GM12878 (cell line): ENCODE data around the gene PPP1R36. TPM values are rescaled to one million over a fixed set of nuclear protein-coding genes. Genes with fewer than 3 reads are reported as not detected.

Experiments used
- ATAC-seq: fragments of 200-7000 bp; cut with Tn5 transposase; 3 replicates; pipeline ENCODE4 v1.9.1; 2020; ENCODE audit warnings: mild to moderate bottlenecking, moderate library complexity
- BruUV-seq: library from RNA; stranded (reverse); fragments of 400-500 nt; replicated peaks from 2 replicates; lab custom pipeline; 2021; lab: Mats Ljungman, UMichigan
- CTCF ChIA-PET: fragments of 300-600 bp; sonication (Branson Sonifier 250); formaldehyde crosslinking; extraction: SDS; loops from one replicate; lab custom pipeline; 2021; ENCODE audit warnings: inconsistent platforms; lab: Yijun Ruan, JAX
- POLR2A ChIA-PET: fragments of 350-600 bp; formaldehyde crosslinking; extraction: SDS; loops from one replicate; lab custom pipeline; 2021; ENCODE audit warnings: inconsistent platforms; lab: Charles Lee
- RAD21 ChIA-PET: fragments of 300-600 bp; sonication (Branson Sonifier 250); formaldehyde crosslinking; loops from one replicate; lab custom pipeline; 2023; ENCODE audit warnings: antibody characterized with exemption; ENCODE audit not compliant: unreplicated experiment; lab: Charles Lee
- SMC1A ChIA-PET: fragments of 300-600 bp; sonication (Branson Sonifier 250); formaldehyde crosslinking; loops from one replicate; lab custom pipeline; 2023; ENCODE audit not compliant: unreplicated experiment, uncharacterized antibody; lab: Charles Lee
- DNase-seq: peaks from one replicate; pipeline ENCODE4 v3.0.0-alpha.2; 2011; ENCODE audit warnings: low read depth, low spot score
- FAIRE-seq: peaks from 3 replicates; lab custom pipeline; 2011; peaks lifted over from hg19 to GRCh38; lab: Jason Lieb, UNC
- H2AFZ ChIP-seq: 2 replicates; pipeline ENCODE4 v1.6.0; 2011; ENCODE audit warnings: low read depth, low read length, control low read depth; ENCODE audit not compliant: control insufficient read depth
- H3K27ac ChIP-seq: 2 replicates; pipeline ENCODE4 v1.5.1; 2011; ENCODE audit warnings: control low read depth; ENCODE audit not compliant: control insufficient read depth, insufficient read depth
- H3K27me3 ChIP-seq, 2 experiments: replicated peaks in 1 of 2; 2 replicates each; pipeline versions ENCODE4 v1.6.0 to v1.6.1; 2011; ENCODE audit warnings: low read length in 1 of 2; ENCODE audit not compliant: control insufficient read depth in 2 of 2, insufficient read depth in 2 of 2
- H3K36me3 ChIP-seq, 2 experiments: 2 replicates each; pipeline ENCODE4 v1.5.1; 2011; ENCODE audit warnings: low read length in 1 of 2; ENCODE audit not compliant: control insufficient read depth in 2 of 2, insufficient read depth in 2 of 2
- H3K4me1 ChIP-seq: 2 replicates; pipeline ENCODE4 v1.6.1; 2011; ENCODE audit warnings: mild to moderate bottlenecking, low read length, moderate library complexity, mixed read lengths; ENCODE audit not compliant: control insufficient read depth, insufficient read depth
- H3K4me2 ChIP-seq: 2 replicates; pipeline ENCODE4 v1.6.0; 2011; ENCODE audit warnings: control low read depth; ENCODE audit not compliant: control insufficient read depth, insufficient read depth
- H3K4me3 ChIP-seq: fragments of 200-600 bp; sonication (generic); 2 replicates; pipeline ENCODE4 v1.5.1; 2016
- H3K79me2 ChIP-seq: 2 replicates; pipeline ENCODE4 v1.6.0; 2011; ENCODE audit warnings: low read length; ENCODE audit not compliant: control insufficient read depth, insufficient read depth
- H3K9ac ChIP-seq: 2 replicates; pipeline ENCODE4 v1.8.0; 2011; ENCODE audit warnings: low read length, control low read depth, mixed read lengths; ENCODE audit not compliant: control insufficient read depth, insufficient read depth
- H3K9me3 ChIP-seq: replicated peaks from 3 replicates; pipeline ENCODE4 v1.5.1; 2011; ENCODE audit warnings: mild to moderate bottlenecking, low read length; ENCODE audit not compliant: control insufficient read depth, insufficient read depth
- H4K20me1 ChIP-seq: 2 replicates; pipeline ENCODE4 v1.6.0; 2011; ENCODE audit not compliant: control insufficient read depth, insufficient read depth
- CBFB ChIP-seq: IDR thresholded peaks from 2 replicates; pipeline ENCODE4 v1.6.1; 2016; ENCODE audit warnings: antibody characterized with exemption, low read depth
- CHD2 ChIP-seq: IDR thresholded peaks from 2 replicates; pipeline ENCODE4 v1.6.1; 2011; ENCODE audit warnings: low read depth, low read length, improper control_type of control experiment, borderline replicate concordance
- EED ChIP-seq: sonication (generic); IDR thresholded peaks from 2 replicates; pipeline ENCODE4 v1.6.1; 2016; ENCODE audit warnings: antibody characterized with exemption, low read depth
- ESRRA ChIP-seq: IDR thresholded peaks from 2 replicates; pipeline ENCODE4 v1.6.1; 2012; ENCODE audit warnings: mild to moderate bottlenecking, low read length, improper control_type of control experiment
- GABPA ChIP-seq: IDR thresholded peaks from 2 replicates; pipeline ENCODE4 v1.6.1; 2014; ENCODE audit warnings: antibody characterized with exemption, low read depth, mild to moderate bottlenecking, inconsistent platforms
- IKZF1 ChIP-seq: fragments of 450-650 bp; conservative IDR thresholded peaks from 2 replicates; pipeline ENCODE4 v1.6.1; 2017; ENCODE audit warnings: antibody characterized with exemption, mild to moderate bottlenecking
- NFYA ChIP-seq: IDR thresholded peaks from 2 replicates; pipeline ENCODE4 v1.6.1; 2011; ENCODE audit warnings: low read depth, mild to moderate bottlenecking, low read length, improper control_type of control experiment, borderline replicate concordance
- POLR2AphosphoS2 ChIP-seq: IDR thresholded peaks from 2 replicates; pipeline ENCODE4 v1.6.1; 2011; ENCODE audit warnings: low read depth, mild to moderate bottlenecking, low read length, improper control_type of control experiment, moderate library complexity
- RCOR1 ChIP-seq: conservative IDR thresholded peaks from 2 replicates; pipeline ENCODE4 v1.6.1; 2012; ENCODE audit warnings: low read depth, low read length, improper control_type of control experiment
- SIN3A ChIP-seq: IDR thresholded peaks from 2 replicates; pipeline ENCODE4 v1.6.1; 2012; ENCODE audit warnings: low read depth, low read length, improper control_type of control experiment
- SP1 ChIP-seq: IDR thresholded peaks from one replicate; pipeline ENCODE4 v1.6.1; 2011; ENCODE audit warnings: low read depth, low read length
- TBL1XR1 ChIP-seq: IDR thresholded peaks from 2 replicates; pipeline ENCODE4 v1.6.1; 2012; ENCODE audit warnings: low read depth, low read length, improper control_type of control experiment
- ZNF24 ChIP-seq: fragments of 450-650 bp; IDR thresholded peaks from 2 replicates; pipeline ENCODE4 v1.6.1; 2017; ENCODE audit warnings: antibody characterized with exemption, mild to moderate bottlenecking
- ZNF274 ChIP-seq: IDR thresholded peaks from one replicate; pipeline ENCODE4 v1.8.0; 2011; ENCODE audit not compliant: insufficient read length, insufficient read depth
- ZZZ3 ChIP-seq: IDR thresholded peaks from 2 replicates; pipeline ENCODE4 v1.6.1; 2011; ENCODE audit warnings: low read depth; ENCODE audit not compliant: control insufficient read depth, insufficient read length
- WGBS: methylation state at CpG from one replicate; pipeline ENCODE4 v1.1.6; 2016; ENCODE audit warnings: low lambda C conversion rate; ENCODE audit not compliant: insufficient replicate concordance, insufficient coverage; ENCODE audit errors: missing lambda C conversion rate; 5-methylcytosine and 5-hydroxymethylcytosine counted together
- in situ Hi-C: fragments of 300-500 bp; cut with MboI; formaldehyde crosslinking; loops from 9 replicates; pipeline ENCODE4 v1.14.3; 2018; ENCODE audit warnings: mixed read lengths
- intact Hi-C: fragments of 100-400 bp; cut with micrococcal nuclease; formaldehyde crosslinking; loops from one replicate; pipeline ENCODE4 v1.14.2; 2022; ENCODE audit not compliant: unreplicated experiment
- polyA plus RNA-seq, 11 experiments: library from polyadenylated mRNA; depleted of rRNA in 4 of 11; unstranded in 6 of 11; stranded (reverse) in 5 of 11; fragments of >200 nt; fragmentation: Nextera tagmentation in 4 of 11; fragmentation: Illumina TruSeq in 1 of 11; extraction: Ambion mirVana in 4 of 11; extraction: Trizol in 1 of 11; gene quantifications; 1 replicate in 1 of 11; 2 replicates in 10 of 11; pipeline versions ENCODE4 v1.2.1 to v1.2.3, GENCODE V29; 2011 to 2016; ENCODE audit warnings: inconsistent platforms in 2 of 11, missing spikeins in 2 of 11, low read depth in 1 of 11
- total RNA-seq, 4 experiments: library from RNA; depleted of rRNA in 3 of 4; stranded (reverse); fragments of >200 nt in 3 of 4; fragmentation: Illumina TruSeq in 1 of 4; extraction: Trizol in 1 of 4; gene quantifications; 2 replicates each; pipeline versions ENCODE4 v1.2.1 to v1.2.3, GENCODE V29; 2013 to 2021
- TF ChIP-seq, protein P1 (sequence below): fragments of 150-350 bp; IDR thresholded peaks from 2 replicates; pipeline ENCODE4 v1.6.1; 2016; ENCODE audit warnings: low read depth, low read length

PPP1R36 gene
- total and polyA plus RNA-seq, 10 of the 15 experiments (the other 5 are each of a cell fraction or from before 2014, with no cell fraction given) = 0.12 to 0.13 TPM; not detected in 8

DNA sequence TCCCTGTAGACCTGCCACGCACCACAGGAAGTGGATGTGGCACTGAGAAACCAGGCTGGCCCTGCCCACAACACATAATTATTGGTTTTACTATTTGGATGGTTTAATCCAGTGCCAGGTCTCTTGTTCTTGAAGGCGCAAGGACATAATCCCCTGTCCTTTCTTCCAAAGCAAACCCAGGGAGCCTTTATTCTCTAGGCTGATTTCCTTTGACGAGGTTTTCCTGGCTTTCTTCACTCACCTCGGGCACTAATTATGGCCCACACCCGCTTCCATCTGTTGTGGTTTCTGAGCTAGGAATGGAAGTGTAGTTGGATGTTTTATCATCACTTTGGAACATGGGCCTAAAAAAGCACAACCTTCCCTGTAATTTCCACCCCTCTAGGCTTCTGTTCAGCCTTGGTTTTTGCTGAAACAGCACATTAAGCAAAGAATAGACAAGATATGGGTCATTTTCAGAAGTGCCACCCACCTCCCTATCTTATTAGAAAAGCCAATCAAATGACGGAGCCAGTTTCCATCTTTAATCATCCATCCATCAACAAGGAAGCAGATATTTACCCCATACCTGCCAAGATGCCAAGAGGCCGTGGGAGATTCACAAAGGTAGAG, 73.9 kb downstream of the PPP1R36 start (continued):
- TF ChIP-seq, protein P1, sequence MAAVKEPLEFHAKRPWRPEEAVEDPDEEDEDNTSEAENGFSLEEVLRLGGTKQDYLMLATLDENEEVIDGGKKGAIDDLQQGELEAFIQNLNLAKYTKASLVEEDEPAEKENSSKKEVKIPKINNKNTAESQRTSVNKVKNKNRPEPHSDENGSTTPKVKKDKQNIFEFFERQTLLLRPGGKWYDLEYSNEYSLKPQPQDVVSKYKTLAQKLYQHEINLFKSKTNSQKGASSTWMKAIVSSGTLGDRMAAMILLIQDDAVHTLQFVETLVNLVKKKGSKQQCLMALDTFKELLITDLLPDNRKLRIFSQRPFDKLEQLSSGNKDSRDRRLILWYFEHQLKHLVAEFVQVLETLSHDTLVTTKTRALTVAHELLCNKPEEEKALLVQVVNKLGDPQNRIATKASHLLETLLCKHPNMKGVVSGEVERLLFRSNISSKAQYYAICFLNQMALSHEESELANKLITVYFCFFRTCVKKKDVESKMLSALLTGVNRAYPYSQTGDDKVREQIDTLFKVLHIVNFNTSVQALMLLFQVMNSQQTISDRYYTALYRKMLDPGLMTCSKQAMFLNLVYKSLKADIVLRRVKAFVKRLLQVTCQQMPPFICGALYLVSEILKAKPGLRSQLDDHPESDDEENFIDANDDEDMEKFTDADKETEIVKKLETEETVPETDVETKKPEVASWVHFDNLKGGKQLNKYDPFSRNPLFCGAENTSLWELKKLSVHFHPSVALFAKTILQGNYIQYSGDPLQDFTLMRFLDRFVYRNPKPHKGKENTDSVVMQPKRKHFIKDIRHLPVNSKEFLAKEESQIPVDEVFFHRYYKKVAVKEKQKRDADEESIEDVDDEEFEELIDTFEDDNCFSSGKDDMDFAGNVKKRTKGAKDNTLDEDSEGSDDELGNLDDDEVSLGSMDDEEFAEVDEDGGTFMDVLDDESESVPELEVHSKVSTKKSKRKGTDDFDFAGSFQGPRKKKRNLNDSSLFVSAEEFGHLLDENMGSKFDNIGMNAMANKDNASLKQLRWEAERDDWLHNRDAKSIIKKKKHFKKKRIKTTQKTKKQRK = no peak
- TF ChIP-seq NFYA = no peak
- TF ChIP-seq POLR2AphosphoS2 = no peak
- TF ChIP-seq, all 136 proteins: peak for 0

DNA sequence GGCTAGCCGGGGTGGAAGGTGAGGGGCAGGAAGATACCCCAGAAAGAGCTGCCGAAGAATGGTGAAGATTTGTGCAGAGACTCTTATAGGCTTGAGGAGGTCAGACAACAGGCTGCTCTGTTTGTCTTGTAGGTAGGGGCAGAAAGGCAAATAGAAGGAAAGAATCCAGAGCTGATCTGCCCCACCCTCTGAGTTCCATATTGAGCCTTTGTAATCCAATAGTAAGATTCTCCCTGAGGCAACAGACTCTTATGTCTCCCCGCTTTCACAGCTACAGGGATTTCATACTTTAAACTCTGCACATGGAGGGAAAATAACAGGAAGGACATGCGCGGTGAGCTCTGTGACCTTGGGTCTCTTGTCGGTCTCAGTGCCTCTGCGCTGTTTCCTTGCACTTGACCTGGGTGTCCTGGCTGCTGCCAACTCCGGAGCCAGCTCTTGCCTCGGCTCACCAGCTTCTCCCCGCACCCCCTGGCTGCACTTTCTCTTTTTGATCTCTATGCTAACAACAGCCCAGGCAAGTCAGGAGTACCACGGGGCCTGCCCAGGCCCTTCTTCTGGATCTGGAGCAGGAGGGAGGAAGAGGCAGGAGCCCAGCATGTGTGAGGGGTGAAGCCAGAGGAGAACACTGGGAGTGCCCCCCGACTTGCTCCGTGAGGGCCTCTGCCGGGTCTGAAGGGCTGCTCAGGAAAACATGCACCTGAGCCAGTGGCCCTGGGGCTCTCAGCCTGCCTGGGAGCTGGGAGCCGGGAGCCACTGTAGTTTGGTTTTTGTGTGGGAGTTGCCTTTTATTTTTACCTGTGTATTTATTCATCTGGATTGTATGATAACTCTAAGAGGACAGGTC, 75.8 kb downstream of the PPP1R36 start:
- RAD21 ChIA-PET = interaction anchor here (0.7 kb wide), 1 partner anchor 282 kb away, joined by 3 read pairs; no protein-coding TSS in a partner anchor
- H3K4me2 ChIP-seq = no peak overlapping the region
- WGBS = 78% methylated on average over 15 of the region's 15 CpGs
- no peaks in the 10 kb centered on the region for H4K20me1 ChIP-seq
- in situ Hi-C loops (no loop called here), intact Hi-C loops (no loop called here)
- no peak overlapping the region for H3K9ac ChIP-seq
- no peaks in the 10 kb centered on the region for H3K4me1 ChIP-seq
- no TSS peak for BruUV-seq
- H3K27ac ChIP-seq = no peak overlapping the region
- H3K36me3 ChIP-seq = no peaks in the 10 kb centered on the region
- no peaks in the 10 kb centered on the region for H3K9me3 ChIP-seq
- FAIRE-seq (no peak), DNase-seq (no peak), ATAC-seq (no peak)
- CTCF ChIA-PET = interaction anchor here (0.7 to 2.3 kb wide), 2 partner anchors 11 to 79 kb away, joined by 3 to 14 read pairs; no protein-coding TSS in a partner anchor
- no peak overlapping the region for H2AFZ ChIP-seq
- SMC1A ChIA-PET = interaction anchor here (1.3 to 2.4 kb wide), 3 partner anchors 10 to 13 kb away, joined by 4 to 11 read pairs (median 6); no protein-coding TSS in a partner anchor
- TF ChIP-seq SIN3A (no peak), ZZZ3 (no peak), GABPA (no peak), CBFB (no peak), SP1 (no peak), TBL1XR1 (no peak), ESRRA (no peak), RCOR1 (no peak), ZNF274 (no peak), CHD2 (no peak), EED (no peak), IKZF1 (no peak), NFYA (no peak), ZNF24 (no peak)
- no peaks in the 10 kb centered on the region for H3K27me3 ChIP-seq
- POLR2A ChIA-PET = no interaction called here
- no peak overlapping the region for H3K4me3 ChIP-seq
- no peaks in the 10 kb centered on the region for H3K79me2 ChIP-seq
